Epithelial cell of prostate (primary cell): Measurements from ENCODE around the gene FUT2.
"Not testable (repeated sequence)": the region's sequence is repeated elsewhere in the genome, so short reads cannot be mapped to it uniquely, and the experiment has no call there.

Source experiments
- DNase-seq: peaks from one replicate; pipeline ENCODE4 v3.0.0-alpha.2; 2011; ENCODE audit warnings: low read depth, low spot score
- H3K27ac ChIP-seq: fragments of 450-650 bp; 2 replicates; pipeline ENCODE4 v1.5.1; 2017; ENCODE audit warnings: mild to moderate bottlenecking

Gene FUT2

DNA sequence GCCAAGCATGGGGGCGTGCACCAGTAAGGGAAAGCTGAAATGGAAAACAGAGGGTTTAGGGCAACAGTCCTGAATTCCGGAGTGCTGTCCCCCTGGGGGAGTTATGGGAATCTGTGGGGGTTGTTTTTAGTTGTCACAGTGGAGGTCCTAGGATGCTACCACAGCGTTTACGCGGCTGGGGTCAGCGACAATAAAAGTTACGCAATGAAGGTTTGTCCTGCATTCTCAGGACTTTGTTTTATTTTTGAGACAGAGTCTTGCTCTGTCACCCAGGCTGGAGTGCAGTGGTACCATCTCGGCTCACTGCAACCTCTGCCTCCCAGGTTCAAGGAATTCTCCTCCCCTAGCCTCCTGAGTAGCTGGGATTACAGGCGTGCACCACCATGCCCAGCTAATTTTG is 2.1 kb upstream of the FUT2 start:
- not testable (repeated sequence) for DNase-seq, H3K27ac ChIP-seq

DNA sequence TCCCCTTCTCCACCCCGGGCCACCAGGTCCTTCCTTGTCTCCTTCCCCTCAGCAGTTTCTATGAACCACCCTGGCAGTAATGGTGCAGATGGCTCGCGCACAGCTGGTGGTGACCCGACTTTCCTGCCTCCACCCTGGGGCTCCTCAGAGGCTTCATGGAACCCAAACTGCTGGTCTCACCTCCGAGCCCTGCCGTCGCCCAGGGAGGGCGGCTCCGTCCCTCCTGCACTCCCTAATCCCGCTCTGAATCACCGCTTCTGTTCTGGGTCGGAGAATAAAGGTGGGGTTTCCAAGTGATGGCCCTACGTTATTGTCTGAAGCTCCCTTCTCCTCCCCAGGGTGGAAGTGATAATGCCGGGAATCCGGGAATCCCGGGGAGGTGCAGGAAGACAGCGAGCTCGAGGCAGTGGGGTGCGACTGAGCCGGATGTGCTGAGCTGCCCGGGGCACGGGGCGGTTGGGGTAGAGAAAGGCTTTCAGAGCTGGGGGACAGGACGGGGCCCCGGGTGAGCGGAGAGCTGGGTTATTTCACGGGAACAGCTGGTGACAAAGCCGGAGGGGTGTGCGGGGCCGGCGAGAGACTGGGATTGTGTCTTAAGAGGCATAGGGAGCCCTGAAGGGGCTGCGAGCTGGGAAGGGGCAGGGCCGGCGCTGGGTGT is 711 bp downstream of the FUT2 start:
- no peak for DNase-seq
- peak overlapping the region; percentile 43 for H3K27ac ChIP-seq

DNA sequence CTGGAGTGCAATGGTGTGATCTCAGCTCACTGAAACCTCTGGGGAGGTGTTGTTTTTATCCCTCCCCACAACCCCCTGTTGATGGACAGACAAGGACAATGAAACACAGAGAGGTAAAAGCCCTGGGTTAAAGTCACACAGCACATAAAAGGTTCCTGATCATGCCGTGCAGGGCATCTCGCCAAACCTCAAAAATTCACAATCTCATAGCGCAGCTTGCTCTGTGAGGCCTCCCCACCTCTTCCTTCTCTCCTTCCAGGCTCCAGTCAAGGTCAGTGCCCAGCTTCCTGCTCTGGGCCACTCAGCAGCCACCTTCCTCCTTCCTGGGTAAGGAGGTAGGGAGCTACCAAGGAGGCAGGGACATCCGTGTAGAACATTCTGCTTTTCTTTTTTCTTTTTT is 2.3 kb downstream of the FUT2 start:
- DNase-seq = no peak
- peak overlapping the region; percentile 18 for H3K27ac ChIP-seq

DNA sequence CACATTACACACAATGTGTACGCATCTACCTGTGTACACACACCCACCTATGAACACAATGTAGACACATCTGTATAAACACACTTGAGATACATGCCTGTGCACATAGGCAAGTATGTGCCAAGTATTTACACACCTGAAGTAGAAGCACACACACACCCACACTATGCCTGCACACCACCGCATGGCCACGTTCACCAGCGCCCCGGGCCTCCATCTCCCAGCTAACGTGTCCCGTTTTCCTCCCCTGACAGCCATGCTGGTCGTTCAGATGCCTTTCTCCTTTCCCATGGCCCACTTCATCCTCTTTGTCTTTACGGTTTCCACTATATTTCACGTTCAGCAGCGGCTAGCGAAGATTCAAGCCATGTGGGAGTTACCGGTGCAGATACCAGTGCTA is 6.9 kb downstream of the FUT2 start:
- H3K27ac ChIP-seq = no peak overlapping the region
- DNase-seq = no peak

DNA sequence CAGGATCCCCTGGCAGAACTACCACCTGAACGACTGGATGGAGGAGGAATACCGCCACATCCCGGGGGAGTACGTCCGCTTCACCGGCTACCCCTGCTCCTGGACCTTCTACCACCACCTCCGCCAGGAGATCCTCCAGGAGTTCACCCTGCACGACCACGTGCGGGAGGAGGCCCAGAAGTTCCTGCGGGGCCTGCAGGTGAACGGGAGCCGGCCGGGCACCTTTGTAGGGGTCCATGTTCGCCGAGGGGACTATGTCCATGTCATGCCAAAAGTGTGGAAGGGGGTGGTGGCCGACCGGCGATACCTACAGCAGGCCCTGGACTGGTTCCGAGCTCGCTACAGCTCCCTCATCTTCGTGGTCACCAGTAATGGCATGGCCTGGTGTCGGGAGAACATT is 7.5 kb downstream of the FUT2 start:
- no peak overlapping the region for H3K27ac ChIP-seq
- no peak for DNase-seq

DNA sequence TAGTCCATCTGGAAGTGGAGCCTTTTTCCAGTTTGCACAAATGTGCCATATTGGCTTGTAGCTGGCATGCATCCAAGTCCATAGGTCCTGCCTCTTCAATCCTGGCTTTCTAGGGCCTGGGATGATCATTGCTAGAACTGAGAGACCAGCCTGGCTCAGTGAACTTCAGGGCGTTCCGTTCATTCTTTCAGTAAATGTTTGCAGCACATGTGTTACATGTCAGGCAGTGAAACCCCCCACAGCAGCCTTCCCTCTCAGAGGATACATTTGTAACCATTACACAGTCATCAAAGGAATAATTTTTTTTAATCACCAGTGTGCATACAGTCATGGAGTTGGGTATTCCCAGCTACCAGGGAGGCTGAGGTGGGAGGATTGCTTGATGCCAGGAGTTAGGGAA is 9.7 kb downstream of the FUT2 start:
- no peak for DNase-seq
- H3K27ac ChIP-seq = no peak overlapping the region

DNA sequence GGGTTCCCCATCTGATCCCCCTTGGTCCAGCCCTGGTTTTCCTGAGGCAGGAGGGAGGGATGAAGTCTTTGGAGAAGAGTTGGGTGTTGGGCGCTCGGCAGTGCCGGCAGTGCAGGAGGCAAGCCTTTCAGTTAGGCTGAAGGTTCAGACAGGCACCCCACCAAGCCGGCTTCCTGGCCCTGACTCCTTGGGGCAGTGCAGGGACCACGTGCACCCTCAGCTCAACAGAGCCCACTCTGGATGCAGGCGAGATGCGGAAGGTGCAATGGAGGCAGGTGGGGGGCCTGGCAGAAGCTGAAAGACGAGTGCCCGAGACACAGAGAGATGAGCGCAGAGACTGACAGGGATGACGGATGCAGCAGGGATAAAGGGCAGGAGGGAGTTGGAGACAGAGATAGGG is 12.7 kb downstream of the FUT2 start:
- H3K27ac ChIP-seq = no peak overlapping the region
- no peak for DNase-seq

DNA sequence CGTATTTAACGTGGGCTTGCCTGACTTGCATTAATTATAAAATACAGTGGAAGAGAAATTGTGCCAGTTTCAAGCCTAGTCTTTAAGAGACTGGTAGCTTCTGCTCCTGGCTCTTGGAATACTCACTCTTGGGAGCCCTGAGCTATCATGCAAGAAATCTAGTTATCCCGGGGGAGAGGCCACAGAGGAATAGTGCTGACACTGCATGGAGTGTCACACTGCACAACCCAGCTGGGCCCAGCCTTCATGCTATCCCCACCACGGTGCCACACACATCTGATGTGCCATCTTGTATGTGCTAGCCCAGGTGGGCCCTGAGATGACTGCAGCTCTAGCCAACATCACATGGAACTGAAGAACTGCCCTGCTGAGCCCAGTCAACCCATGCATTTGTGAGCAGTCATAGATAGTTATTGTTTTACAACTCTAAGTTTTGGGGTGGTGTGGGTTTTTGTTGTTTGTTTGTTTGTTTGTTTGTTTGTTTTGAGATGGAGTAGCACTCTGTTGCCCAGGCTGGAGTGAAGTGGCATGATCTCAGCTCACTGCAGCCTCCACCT is 15.4 kb downstream of the FUT2 start:
- H3K27ac ChIP-seq = no peak overlapping the region

DNA sequence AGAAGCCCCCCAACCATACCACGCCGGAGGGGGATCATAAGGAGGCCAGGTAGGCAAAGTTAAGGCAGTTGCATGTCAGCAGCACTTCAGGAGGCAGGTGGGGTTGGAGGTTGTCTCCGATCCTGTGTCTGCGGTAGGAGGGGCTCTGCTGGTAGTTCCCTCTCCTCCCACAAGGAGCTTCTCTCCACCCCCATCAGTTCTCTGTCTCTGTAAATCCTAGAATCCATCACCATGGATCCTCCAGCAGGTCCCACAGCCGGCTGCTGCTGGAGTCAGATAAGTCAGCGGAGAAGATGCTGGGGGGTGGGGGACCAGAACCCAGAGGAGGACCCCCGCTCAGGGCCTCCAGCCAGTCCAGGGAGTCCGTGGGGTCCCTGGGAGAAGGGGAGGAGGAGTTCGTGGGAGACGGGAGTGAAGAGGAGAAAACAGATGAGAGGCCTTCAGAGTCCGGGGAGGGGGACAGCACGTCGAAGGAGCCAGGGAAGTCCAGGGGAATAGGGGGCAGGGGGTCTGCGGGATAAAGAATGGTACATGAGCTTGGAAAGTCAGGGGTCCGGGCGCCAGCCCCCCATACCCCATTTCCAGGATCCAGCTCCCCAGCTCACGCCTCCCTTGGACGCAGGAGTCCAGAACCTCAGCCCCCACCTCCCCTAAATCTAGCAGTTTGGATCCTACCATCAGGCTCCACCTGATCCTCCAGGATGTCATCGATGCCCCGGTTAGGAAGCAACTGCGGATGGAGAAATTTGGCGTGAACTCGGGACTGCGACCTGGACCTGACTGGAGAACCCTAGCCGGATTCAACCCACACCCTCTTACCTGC is 17.5 kb downstream of the FUT2 start:
- H3K27ac ChIP-seq = no peak overlapping the region

More for the DNA sequence above, 15.4 kb downstream of the FUT2 start:
- no peak for DNase-seq

DNA sequence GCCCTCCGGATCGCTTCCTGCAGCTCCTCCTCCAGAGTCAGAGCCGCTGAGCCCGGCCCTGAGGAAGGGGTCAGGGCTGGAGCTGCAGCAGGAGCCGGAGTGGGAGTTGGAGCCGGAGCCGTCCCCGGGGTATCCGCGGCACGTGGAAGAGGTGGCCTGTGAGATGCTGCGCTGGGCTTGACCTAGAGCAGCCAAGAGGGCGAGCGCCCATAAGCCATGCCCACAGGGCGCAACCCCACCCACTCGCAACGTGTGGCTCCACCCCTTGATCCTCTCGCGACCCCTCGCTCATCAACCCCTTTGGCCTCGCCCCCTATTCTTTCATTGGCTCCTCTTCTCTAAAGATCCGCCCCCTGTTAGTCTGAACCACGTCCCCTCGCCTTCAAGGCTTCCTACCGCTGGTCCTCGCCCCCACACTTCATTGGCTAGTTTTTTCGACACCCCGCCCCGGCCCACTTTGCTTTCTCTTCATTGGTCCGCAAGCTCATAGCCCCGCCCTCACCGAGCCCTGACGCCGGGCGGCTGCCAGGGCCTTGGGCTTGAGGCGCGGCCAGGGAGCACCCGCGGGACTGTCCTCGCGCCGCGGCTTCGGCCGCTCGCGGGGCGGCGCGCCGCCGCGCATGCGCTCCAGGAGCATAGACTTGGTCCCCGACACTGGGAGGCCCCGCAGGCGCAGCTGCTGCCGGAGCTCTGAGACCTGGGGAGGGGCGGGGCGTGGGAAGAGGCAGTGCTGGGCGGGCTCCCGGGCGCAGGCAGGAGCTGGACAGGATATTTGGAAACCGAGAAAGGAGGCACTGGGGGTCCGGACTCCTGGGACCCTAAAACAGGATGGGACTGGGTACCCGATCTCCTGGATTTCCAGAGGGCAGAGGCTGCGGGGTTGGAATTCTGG is 18.3 kb downstream of the FUT2 start:
- DNase-seq = peak; percentile 95

More for the DNA sequence above, 17.5 kb downstream of the FUT2 start:
- no peak for DNase-seq

DNA sequence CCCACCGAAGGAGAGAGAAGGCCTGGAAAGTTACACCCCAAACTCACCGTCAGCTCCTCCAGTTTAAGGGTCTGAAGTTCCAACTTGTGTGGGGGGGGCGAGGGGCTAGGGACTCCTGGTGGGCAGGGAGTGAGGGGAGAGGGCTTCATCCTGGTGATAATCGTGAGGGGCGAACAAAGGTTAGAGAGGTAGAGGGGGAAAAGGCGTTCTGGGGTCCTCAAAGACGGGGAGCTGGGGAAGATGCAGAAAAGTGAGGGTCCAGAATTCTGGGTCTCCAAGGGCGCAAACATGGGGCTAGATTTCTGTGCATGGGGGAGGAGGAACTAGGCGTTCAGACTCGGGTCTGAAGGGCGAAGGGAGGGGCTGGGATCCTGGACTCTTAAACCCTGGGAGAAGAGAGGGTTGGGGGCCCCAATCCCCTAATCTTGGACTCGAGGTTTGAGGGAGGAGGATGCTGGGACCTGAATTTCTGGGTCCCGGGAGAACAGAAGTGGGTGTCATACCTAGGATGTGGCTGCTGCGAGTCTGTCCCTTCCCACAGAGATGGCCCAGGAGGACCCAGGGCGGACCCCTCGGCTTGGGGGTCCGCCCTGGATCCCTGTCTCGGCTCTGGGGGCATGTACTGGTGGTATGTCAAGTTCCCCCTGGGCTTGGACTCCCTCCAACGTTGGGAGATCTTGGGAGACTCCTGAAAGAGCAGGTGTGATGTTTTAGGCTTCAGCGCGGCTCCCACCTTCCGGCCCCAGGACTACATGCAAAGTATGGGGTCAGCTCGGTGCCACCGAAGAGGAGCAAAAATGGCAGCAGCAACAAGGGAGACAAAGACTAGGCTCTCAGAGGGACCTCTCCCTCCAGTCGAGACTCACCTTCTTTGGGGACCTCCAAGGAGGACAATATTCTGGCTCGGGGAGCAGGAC is 19.2 kb downstream of the FUT2 start:
- DNase-seq = no peak
- peak overlapping the region; percentile 48 for H3K27ac ChIP-seq

More for the DNA sequence above, 18.3 kb downstream of the FUT2 start:
- peak overlapping the region; percentile 48 for H3K27ac ChIP-seq

DNA sequence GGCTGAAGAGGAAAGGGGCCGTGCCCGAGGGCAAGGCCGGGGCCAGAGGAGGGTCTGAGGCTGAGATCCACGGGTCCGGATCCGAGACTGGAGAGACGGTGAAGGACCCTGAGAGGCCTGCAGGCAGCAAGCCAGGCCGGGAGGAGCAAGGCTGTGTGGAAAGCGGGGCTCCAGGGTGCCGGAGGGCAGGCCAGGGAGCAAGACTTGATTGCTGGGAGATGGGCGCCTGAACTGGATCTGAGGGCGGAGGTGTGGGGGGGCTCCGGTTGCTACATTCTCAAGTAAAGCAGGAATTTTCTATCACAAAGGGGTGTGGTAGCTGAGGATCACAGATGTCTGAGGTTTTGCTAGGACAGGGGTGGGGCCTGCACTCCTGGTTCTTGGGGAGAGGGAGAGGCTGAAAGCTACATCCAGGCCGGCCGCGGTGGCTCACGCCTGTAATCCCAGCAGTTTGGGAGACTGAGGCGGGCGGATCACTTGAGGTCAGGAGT is 20.0 kb downstream of the FUT2 start:
- DNase-seq = no peak

DNA sequence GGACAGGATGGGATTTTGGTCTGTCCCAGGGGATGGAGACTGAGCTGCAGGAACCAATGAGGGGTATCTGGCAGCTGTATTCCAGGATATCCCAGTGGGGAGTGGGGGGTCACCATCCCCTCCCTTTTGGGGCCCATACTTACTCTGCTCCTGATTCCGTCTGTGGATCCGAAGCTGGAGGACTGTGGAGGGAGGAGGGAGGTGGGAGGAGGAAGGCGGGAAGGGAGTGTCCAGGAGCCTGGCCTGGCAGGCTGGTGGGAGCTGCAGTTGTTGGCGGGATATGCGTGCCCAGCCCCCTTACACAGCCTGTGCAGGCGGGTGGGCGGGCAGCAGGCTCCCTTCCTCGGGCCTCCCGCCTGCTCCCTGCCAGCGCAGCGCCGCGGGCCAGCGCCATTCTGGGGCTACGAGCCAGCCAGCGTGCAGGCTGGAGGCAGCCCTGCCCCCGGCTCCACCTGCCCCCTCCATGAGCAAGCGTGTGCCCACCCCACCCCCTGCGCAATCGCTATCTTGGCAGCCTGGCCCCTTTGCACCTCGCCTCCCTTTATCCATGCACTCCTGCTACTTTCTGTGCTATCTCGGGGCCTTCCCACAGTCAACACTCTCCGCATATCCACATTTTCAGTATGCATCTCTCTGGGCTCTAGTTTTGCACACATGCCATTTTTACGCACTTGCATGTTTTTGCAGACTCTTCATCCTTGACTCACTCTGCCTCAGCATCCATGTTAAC is 21.0 kb downstream of the FUT2 start:
- no peak for DNase-seq

More for the DNA sequence above, 20.0 kb downstream of the FUT2 start:
- no peak overlapping the region for H3K27ac ChIP-seq

DNA sequence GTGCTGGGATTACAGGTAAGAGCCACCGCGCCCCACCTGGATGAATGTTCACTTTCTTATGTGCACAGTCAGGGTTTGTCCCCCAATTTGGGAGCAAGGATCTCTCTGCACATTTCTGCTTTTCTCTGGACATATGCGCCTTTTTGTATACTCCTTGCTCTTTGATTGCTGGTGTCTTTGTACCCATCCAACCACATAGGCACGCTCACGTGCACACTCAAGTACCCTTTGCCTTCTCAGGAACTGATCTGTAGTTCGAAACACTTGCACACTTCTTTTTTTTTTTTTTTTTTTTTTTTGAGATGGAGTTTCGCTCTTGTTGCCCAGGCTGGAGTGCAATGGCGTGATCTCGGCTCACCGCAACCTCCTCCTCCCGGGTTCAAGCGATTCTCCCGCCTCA is 22.3 kb downstream of the FUT2 start:
- H3K27ac ChIP-seq, DNase-seq: not testable (repeated sequence)

More for the DNA sequence above, 21.0 kb downstream of the FUT2 start:
- no peak overlapping the region for H3K27ac ChIP-seq

DNA sequence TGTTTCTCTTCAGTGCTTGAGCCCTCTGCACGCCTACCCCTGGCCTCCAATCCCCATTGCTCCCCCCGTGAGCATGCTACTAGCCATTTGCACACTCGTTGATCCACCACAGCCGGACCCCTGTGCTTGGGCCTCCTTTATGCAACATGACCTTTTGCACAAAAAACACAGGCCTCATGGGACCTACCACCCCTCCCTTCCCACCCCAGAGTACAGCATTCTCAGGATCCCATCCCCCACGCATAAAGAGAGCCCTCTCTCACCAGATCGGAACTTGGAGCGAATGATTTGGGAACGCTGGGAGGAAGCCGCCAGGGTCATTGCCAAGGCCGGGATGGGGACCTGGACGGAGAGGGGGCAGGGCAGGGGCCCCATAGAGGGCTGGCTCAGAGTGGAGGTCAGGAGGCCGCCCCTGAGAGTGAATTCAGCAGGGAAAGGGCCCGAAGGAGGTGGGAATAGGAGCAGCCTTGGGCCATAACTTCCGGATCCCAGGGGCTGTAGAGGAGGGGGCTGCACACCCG is 23.0 kb downstream of the FUT2 start:
- no peak overlapping the region for H3K27ac ChIP-seq
- DNase-seq = no peak

DNA sequence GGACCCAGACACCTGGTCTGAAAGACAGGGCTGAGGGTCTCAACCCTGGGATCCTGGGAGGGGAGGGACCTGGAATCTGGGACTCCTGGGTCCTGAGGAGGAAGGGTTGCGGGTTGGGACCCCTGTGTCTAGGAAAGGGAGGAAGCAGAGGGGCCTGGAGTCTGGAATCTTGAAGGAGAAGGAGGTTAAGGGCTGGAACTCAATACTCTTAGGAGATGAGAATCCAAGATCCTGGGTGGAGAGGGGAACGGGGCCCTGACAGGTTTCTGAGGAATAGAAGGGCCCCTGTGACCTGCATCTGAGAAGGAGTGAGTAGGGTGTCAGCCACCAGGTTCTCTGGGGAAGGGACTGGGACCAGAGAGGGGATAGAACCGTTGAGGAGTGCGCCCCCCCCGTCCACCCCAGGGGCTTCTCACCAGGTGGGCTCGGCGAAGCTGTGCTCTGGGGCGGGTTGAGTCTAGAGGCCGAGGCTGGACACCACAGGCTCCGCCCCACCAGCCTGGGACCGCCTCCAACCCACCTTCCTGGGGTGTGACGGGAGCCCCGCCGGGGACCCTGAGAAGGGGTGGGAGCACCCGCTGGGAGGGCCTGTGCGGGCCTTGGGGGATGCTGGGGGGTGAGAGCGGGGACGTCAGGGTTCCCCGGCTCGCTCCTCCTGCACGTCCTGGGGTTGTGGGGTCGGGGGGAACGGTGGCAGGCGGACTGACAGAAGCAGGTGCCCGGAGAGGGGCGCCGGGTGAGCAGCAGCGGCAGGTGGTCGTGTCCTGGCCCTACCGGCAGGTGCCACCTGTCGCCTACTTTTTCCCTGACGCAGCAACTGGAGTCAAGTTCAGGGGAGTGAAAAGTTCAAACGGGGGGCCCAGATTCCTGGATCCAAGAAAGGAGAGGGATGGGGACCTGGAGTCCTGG is 23.7 kb downstream of the FUT2 start, which contains the start of gene MAMSTR:
Gene MAMSTR, minus strand, starts transcription at position 463 of the 909 bp plus-strand sequence. CDS start 694 bp downstream, outside the sequence.
- no peak within 1 kb of the TSS for H3K27ac ChIP-seq
- no peak for DNase-seq

DNA sequence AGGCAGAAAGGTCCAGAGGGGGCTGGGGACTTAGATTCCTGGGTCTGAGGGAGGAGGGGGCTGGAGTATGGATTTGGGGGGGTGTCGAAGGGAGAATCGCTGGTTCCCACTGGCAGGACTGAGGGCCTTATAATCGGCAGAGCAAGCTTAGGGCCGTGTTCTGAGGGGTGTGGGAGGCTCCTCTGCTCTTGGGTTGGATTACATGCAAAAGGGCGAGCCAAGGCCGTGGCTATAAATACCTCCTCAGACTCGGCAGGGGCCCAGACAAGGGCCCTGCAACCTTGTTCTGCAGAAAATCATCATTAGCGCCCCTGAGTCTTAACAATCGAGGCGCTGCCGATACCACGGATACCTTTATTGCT is 24.5 kb downstream of the FUT2 start:
- no peak overlapping the region for H3K27ac ChIP-seq
- DNase-seq = no peak
